HG02870 (cell line): ENCODE results near the gene AHSA1.

Experiments
- ATAC-seq: cut with Tn5 transposase; IDR thresholded peaks from one replicate; pipeline ENCODE4 v1.9.1; 2021; ENCODE audit warnings: mild to moderate bottlenecking, moderate library complexity; ENCODE audit not compliant: unreplicated experiment

AHSA1 gene

GRCh38 chr14:77470224-77470870 lies 12.5 kb downstream of the AHSA1 start:
- no peak for ATAC-seq

GRCh38 chr14:77473921-77474320 lies 16.0 kb downstream of the AHSA1 start:
- ATAC-seq = no peak

GRCh38 chr14:77474479-77475177 lies 16.7 kb downstream of the AHSA1 start:
- no peak for ATAC-seq

- no peak for ATAC-seq
These were observed 17.7 kb downstream of the AHSA1 start for GRCh38 chr14:77475432-77476115.

- no peak for ATAC-seq
These were observed 20.1 kb downstream of the AHSA1 start for GRCh38 chr14:77478029-77478428.

- ATAC-seq = peak; percentile 95
These were observed 20.9 kb downstream of the AHSA1 start for GRCh38 chr14:77478796-77479195.

GRCh38 chr14:77482422-77482821 lies 24.5 kb downstream of the AHSA1 start:
- ATAC-seq = no peak

- no peak for ATAC-seq
These were observed 27.4 kb downstream of the AHSA1 start for GRCh38 chr14:77485256-77485655.

GRCh38 chr14:77485901-77486678 lies 28.2 kb downstream of the AHSA1 start:
- ATAC-seq = no peak

GRCh38 chr14:77488558-77488957 lies 30.7 kb downstream of the AHSA1 start:
- no peak for ATAC-seq

- no peak for ATAC-seq
These were observed 31.1 kb downstream of the AHSA1 start for GRCh38 chr14:77489041-77489440.

GRCh38 chr14:77490347-77490986 lies 32.6 kb downstream of the AHSA1 start:
- no peak for ATAC-seq

- ATAC-seq = no peak
These were observed 33.2 kb downstream of the AHSA1 start for GRCh38 chr14:77491056-77491455.

GRCh38 chr14:77495334-77495733 lies 37.4 kb downstream of the AHSA1 start:
- no peak for ATAC-seq

- no peak for ATAC-seq
These were observed 40.5 kb downstream of the AHSA1 start, which contains the start of gene ISM2 for GRCh38 chr14:77498120-77498979. Gene ISM2, minus strand, starts transcription at chr14:77498816. Its CDS starts 23 bp downstream, at chr14:77498793.

- no peak for ATAC-seq
These were observed 41.2 kb downstream of the AHSA1 start for GRCh38 chr14:77498984-77499527.

GRCh38 chr14:77502109-77502782 lies 44.4 kb downstream of the AHSA1 start:
- ATAC-seq = no peak

GRCh38 chr14:77503138-77503537 lies 45.2 kb downstream of the AHSA1 start:
- ATAC-seq = no peak

GRCh38 chr14:77505031-77505430 lies 47.1 kb downstream of the AHSA1 start:
- no peak for ATAC-seq
